Umbilical cord (tissue), 2 donors: Measurements from ENCODE around the gene SELENBP1. TPM values are rescaled to one million over a fixed set of nuclear protein-coding genes. Genes with fewer than 3 reads are reported as not detected.
"Not testable (repeated sequence)": the region's sequence is repeated elsewhere in the genome, so short reads cannot be mapped to it uniquely, and the experiment has no call there.

Experiments used
- DNase-seq: peaks from one replicate; pipeline ENCODE4 v3.0.0-alpha.2; 2015; ENCODE audit warnings: low spot score
- total RNA-seq: library from RNA; depleted of rRNA; stranded (reverse); fragments of >200 nt; gene quantifications from one replicate; pipeline ENCODE4 v1.2.3, GENCODE V29; 2014; ENCODE audit warnings: low replicate concordance; ENCODE audit not compliant: insufficient read depth

Gene SELENBP1
- total RNA-seq, 1 donor from 2014 or later, result 39.5 TPM

- no peak for DNase-seq
Observed at GRCh38 chr1:151377150-151377884, 4.8 kb upstream of the SELENBP1 start.

GRCh38 chr1:151373196-151373595 is 691 bp upstream of the SELENBP1 start:
- no peak for DNase-seq

GRCh38 chr1:151371370-151372057 is 991 bp downstream of the SELENBP1 start:
- peak; percentile 87 for DNase-seq

DNA sequence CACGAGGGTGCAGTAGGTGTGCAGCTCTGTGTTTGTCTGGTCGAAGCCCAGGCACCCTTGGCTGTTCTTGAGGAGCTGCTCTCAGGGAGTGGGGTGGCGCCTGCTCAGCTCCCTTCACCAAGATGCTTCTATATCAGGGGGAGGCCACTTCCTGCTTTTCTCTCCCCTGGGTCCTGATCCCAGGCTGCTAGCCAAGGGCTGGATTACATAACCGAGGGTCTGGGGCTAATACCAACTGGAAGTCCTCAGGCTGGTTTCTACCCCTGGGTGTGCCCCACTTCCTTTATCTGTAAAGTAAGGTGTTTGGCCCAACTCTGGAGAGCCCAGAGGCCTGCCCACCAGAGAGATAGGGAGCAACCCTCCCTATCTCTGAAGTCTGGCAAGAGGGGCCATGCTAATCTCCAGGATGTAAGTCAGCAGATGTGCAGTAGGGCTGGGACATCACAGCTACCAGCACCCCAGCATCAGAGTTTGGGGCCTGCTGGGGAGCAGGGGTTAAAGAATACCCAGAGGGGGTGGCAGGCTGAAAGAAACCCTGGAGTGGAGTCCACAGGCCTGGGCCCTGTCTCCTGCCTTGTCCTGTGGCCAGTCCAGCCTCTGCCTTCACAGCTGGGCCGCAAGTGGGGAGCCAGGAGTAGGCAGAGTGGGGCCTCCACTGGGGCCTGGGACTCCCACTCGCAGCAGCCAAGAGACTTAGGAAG is 2.1 kb downstream of the SELENBP1 start:
- DNase-seq, result peak; percentile 85

DNA sequence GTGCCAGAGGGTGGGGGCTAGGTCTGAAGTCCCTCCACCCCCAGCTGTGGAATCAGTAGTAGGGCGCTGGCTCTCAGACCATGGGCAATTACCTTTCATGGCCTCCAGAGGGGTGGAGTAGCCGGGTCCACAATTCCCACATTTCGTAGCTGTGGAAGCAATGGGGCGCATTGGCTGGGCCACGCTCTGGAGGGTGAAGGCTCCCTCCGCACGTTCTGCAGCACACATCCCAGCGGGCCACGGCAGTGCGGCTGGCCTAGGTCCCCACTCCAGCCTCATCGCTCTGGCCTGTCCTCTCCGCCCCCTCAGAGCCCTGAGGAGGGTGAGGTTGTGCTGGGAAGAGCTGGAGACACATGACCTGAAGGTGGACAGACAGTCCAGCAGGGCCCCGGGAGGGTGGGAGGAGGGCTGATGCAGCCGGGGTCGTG is 2.9 kb downstream of the SELENBP1 start:
- no peak for DNase-seq

DNA sequence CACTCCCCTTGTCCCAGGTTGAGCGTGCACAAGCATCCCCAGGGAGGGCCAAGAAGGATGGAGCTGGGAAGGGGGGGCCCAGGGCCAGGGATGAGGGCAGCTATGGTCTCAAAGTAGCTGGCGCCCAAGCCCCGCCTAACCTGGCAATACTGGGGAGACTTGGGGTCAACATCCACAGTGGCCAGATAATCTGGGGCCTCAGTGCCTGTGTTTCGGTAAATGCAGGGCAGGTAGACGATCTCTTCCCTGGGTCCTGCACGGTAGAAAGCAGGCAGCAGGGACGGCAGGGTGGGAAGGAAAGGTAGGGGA is 3.2 kb downstream of the SELENBP1 start:
- DNase-seq, result no peak

GRCh38 chr1:151368393-151369301 is 3.9 kb downstream of the SELENBP1 start:
- DNase-seq, result no peak

DNA sequence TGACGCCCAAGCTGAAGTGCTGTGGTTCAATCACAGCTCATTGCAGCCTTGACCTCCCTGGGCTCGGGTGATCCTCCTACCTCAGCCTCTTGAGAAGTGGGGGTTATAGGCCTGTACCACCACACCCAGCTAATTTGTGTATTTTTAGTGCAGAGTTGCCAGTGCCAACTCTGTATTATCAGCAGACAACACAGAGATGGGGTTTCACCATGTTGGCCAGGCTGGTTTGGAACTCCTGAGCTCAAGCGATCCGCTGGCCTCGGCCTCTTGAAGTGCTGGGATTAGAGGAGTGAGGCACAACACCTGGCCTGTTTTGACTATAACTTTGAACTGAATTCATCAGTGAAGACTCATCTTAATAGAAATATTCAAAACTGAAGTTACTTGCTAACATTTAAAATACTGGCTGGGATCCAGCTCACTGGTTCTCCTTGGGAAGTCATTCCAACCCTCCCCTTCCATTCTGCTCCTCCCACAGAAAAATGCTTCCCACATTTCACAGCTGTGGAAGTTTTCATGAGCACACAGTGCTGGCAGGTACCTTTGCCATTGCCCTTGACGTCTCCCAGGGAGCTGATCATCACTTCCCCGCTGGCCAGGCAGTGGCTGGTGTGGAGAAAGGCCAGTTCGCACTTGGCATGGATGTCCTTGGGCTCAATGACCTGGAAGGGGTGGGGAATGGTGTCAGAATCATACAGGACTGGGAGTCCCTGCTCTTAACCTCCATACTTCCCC is 4.7 kb downstream of the SELENBP1 start:
- DNase-seq, result peak; percentile 53

DNA sequence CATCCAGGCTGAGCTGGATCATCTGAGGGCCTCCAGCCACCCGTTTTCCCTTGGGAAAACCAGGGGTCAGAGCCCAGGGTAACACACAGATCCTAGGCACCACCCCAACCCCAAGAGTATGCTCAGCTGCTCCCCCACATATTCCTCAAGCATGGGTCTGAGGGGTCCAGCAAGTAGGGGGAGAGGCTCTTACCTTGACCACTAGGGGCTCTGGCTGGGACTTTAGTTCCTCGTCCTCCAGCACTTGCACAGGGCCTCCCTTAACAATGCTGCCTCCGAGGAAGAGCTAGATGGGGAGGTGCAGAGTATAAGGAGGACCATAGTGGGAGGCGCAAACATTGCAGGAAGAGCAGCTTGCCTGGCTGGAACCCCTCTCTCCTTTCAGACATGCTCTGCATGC is 7.5 kb downstream of the SELENBP1 start:
- no peak for DNase-seq

- DNase-seq, result no peak
Observed at GRCh38 chr1:151362308-151363155, 10.0 kb downstream of the SELENBP1 start.

DNA sequence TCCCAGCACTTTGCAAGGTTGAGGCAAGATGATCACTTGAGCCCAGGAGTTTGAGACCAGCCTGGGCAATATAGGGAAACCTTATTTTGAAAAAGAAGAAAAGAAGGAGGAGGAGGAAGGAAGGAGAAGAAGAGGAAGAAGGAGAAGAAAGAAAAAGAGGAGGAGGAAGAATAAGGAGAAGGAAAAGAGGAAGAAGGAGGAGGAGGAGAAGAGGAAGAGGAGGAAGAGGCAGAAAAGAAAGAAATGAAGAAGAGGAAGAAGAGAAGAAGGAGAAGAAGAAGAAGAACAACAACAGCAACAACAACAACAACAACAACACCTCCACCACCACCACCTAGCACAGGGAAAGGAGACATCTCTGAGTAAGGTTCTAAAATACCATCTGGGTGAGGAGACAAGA is 10.6 kb downstream of the SELENBP1 start:
- DNase-seq, result no peak

- DNase-seq, result peak; percentile 86
Observed at GRCh38 chr1:151356696-151357095, 15.8 kb downstream of the SELENBP1 start.

DNA sequence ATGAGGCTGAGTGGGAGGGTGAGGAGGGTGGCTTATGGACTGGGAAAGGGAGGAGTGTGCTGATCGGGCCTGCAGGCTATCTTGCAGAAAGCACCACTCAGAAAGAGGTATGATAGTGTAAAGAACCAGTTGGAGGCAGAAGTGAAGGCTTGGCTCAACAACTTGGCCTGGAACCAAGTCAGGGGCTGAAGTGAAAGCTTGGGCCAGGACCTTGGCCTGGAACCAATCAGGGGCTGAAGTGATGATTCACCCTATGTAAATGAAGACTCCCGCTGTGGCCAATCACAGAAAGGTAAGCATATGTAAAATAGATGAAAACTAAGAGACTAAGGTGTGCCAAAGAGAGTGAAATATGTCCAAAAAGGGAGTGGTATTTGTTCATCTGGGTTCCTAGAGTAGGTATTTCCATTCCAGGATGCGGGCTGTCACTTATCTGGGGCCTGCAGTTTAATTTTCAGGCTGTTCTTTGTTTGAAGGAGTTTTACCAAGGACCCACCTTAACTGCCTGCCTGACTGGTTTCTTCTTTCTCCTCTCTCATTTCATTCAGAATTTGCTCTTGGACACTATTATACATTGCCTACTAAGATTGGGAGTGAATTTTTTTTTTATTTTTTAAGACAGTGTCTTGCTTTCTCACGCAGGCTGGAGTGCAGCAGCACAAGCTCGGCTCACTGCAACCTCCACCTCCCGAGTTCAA is 20.3 kb downstream of the SELENBP1 start:
- DNase-seq, result no peak

DNA sequence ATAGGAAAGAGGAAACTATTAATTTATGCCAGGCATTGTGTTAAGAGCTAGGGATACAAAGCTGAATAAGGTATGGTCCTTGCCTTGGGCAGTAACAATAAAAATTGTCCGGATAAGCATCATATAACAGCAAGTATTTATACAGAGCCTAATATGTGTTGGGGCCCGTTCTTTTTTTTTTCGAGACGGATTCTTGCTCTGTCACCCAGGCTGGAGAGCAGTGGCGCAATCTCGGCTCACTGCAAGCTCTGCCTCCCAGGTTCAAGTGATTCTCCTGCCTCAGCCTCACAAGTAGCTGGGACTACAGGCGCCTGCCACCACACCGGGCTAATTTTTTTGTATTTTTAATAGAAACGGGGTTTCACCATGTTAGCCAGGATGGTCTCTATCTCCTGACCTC is 22.2 kb downstream of the SELENBP1 start:
- not testable (repeated sequence) for DNase-seq

GRCh38 chr1:151347523-151348246 is 24.8 kb downstream of the SELENBP1 start:
- no peak for DNase-seq

- peak; percentile 99 for DNase-seq
Observed at GRCh38 chr1:151346769-151347522, 25.6 kb downstream of the SELENBP1 start, which contains the start of gene RFX5. Gene RFX5, minus strand, starts transcription at chr1:151347252. Its CDS starts 932 bp downstream, at chr1:151346320.

- no peak for DNase-seq
Observed at GRCh38 chr1:151346082-151346768, 26.3 kb downstream of the SELENBP1 start.
